Right atrium auricular region (tissue), 2 donors: Measurements from ENCODE around the gene SNX3. TPM values are rescaled to one million over a fixed set of nuclear protein-coding genes. Genes with fewer than 3 reads are reported as not detected.

Source experiments
- DNase-seq: peaks from one replicate; pipeline ENCODE4 v3.0.0-alpha.2; 2019; ENCODE audit warnings: low spot score
- H3K27ac ChIP-seq, 2 donors: fragments of 200-600 bp; sonication (generic); 1 replicate in 1 of 2; 2 replicates in 1 of 2; pipeline ENCODE4 v1.5.1; 2016 to 2019
- H3K27me3 ChIP-seq, 2 donors: fragments of 200-600 bp; sonication (generic); one replicate each; pipeline versions ENCODE4 v1.5.1 to v1.6.0; 2017 to 2019
- H3K36me3 ChIP-seq: fragments of 200-600 bp; sonication (generic); one replicate; pipeline ENCODE4 v1.5.1; 2016
- H3K4me1 ChIP-seq, 2 donors: fragments of 200-600 bp; sonication (generic); one replicate each; pipeline versions ENCODE4 v1.5.1 to v1.6.0; 2017 to 2019
- H3K4me3 ChIP-seq, 2 donors: fragments of 200-600 bp; sonication (generic); 1 replicate in 1 of 2; 2 replicates in 1 of 2; pipeline ENCODE4 v1.5.1; 2017 to 2019; ENCODE audit warnings: mild to moderate bottlenecking in 1 of 2, moderate library complexity in 1 of 2
- H3K9me3 ChIP-seq, 2 donors: fragments of 200-600 bp; sonication (generic); one replicate each; pipeline ENCODE4 v1.5.1; 2019
- CTCF ChIP-seq, 2 donors: fragments of 200-600 bp; sonication (generic); IDR thresholded peaks; one replicate each; pipeline ENCODE4 v1.5.1; 2019; ENCODE audit warnings: antibody characterized with exemption in 2 of 2
- total RNA-seq, 2 donors: library from RNA; depleted of rRNA; stranded (reverse); fragments of >200 nt; gene quantifications; one replicate each; pipeline ENCODE4 v1.1.0, GENCODE V29; 2016

SNX3 gene
- total RNA-seq, 2 donors from 2014 or later = 159 to 242 TPM

DNA sequence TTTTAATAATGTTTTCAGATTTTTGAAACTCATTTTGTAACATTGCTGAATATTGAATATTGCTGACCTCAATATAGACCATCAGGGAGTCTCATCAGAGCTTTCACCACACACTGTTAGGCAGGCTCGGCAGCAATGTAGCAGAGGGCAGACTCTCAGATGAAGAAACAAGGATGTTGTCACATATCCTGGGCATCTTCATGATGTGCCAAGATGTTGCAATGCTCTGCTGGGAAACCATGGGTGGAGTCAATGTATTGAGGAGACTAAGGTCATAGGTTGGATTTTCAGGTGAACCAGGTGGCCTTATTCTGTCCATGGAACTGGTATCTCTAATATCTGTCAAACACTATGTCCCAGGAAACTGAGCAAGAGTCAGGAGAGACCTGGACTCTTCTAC is 67.7 kb downstream of the SNX3 start:
- Histone ChIP-seq H3K27me3 (no peaks in the 10 kb centered on the region), H3K4me1 (no peaks in the 10 kb centered on the region), H3K27ac (no peak overlapping the region), H3K9me3 (no peaks in the 10 kb centered on the region), H3K4me3 (no peak overlapping the region), H3K36me3 (no peaks in the 10 kb centered on the region)
- TF ChIP-seq CTCF (IDR thresholded peaks at IDR 0.05) = no peak
- DNase-seq = no peak

GRCh38 chr6:108187519-108187918 is 73.3 kb downstream of the SNX3 start:
- DNase-seq = peak; percentile 40
- H3K9me3 ChIP-seq = no peaks in the 10 kb centered on the region
- no peaks in the 10 kb centered on the region for H3K27me3 ChIP-seq
- H3K4me3 ChIP-seq = no peak overlapping the region
- TF ChIP-seq CTCF (IDR thresholded peaks at IDR 0.05) = no peak
- no peaks in the 10 kb centered on the region for H3K36me3 ChIP-seq
- no peak overlapping the region for H3K27ac ChIP-seq
- H3K4me1 ChIP-seq = no peaks in the 10 kb centered on the region

DNA sequence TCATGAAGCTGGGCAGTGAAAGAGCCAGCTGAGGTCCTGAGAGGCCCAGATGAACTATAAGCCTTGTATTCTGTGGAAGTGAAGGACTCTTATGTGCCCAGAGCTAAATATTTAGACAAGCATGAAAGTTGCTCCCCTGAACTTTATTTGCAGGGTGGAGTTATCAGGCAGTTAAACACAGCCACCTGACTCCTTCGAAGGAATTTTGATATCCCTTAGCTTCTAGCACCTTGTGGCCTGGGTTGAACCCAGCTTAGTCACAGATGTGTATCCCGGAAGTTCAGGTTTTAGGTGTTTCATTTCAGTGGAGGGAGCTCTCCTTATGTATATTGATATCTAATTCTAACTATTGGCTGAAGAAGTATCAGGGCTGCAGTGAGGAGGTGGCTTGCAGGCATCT is 74.6 kb downstream of the SNX3 start:
- no peak for TF ChIP-seq CTCF (IDR thresholded peaks at IDR 0.05)
- H3K27ac ChIP-seq = no peak overlapping the region
- H3K4me1 ChIP-seq = no peaks in the 10 kb centered on the region
- H3K9me3 ChIP-seq = no peaks in the 10 kb centered on the region
- no peak for DNase-seq
- H3K4me3 ChIP-seq = no peak overlapping the region
- no peaks in the 10 kb centered on the region for H3K36me3 ChIP-seq
- no peaks in the 10 kb centered on the region for H3K27me3 ChIP-seq

DNA sequence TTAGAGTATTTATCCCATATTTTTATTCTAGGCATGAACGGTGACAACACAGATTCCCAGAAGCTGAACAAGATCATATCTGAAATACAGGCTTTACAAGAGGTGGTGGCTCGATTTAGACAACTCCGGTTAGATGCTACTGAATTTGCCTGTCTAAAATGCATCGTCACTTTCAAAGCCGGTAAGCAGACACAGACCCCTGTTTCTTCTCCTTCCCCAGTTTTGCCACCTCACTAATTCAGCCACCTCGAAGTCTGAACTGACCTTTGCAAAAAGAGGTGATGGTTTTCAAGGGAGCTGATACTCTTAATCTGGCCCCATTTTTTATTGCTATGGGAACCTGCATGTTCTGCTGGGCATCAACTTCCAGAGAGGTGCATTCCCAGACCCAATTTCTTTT is 80.1 kb downstream of the SNX3 start:
- H3K36me3 ChIP-seq = no peaks in the 10 kb centered on the region
- H3K4me3 ChIP-seq = no peak overlapping the region
- TF ChIP-seq CTCF (IDR thresholded peaks at IDR 0.05) = no peak
- peaks cover 6 to 11% of the 10 kb centered on the region in 2 donors for H3K27me3 ChIP-seq
- H3K4me1 ChIP-seq = peaks cover 0 to 8% of the 10 kb centered on the region in 2 donors
- no peaks in the 10 kb centered on the region for H3K9me3 ChIP-seq
- no peak overlapping the region for H3K27ac ChIP-seq
- DNase-seq = no peak

- no peaks in the 10 kb centered on the region for H3K36me3 ChIP-seq
- DNase-seq = no peak
- H3K27ac ChIP-seq = no peak overlapping the region
- peaks cover 0 to 14% of the 10 kb centered on the region in 2 donors for H3K4me1 ChIP-seq
- H3K4me3 ChIP-seq = no peak overlapping the region
- H3K9me3 ChIP-seq = no peaks in the 10 kb centered on the region
- TF ChIP-seq CTCF (IDR thresholded peaks at IDR 0.05) = no peak
- peaks cover 11 to 15% of the 10 kb centered on the region in 2 donors for H3K27me3 ChIP-seq
These were observed 80.6 kb downstream of the SNX3 start for GRCh38 chr6:108180266-108180665.

- H3K27me3 ChIP-seq = peaks cover 16 to 21% of the 10 kb centered on the region in 2 donors
- no peak for DNase-seq
- peaks cover 0 to 19% of the 10 kb centered on the region in 2 donors for H3K4me1 ChIP-seq
- TF ChIP-seq CTCF (IDR thresholded peaks at IDR 0.05) = no peak
- H3K4me3 ChIP-seq = no peak overlapping the region
- H3K9me3 ChIP-seq = no peaks in the 10 kb centered on the region
- no peaks in the 10 kb centered on the region for H3K36me3 ChIP-seq
- no peak overlapping the region for H3K27ac ChIP-seq
These were observed 81.1 kb downstream of the SNX3 start for GRCh38 chr6:108179741-108180140.
